Cardiac muscle cell (in vitro differentiated cells and primary cell): Measurements from ENCODE around the gene CNN1. TPM values are rescaled to one million over a fixed set of nuclear protein-coding genes. Genes with fewer than 3 reads are reported as not detected.

Experiments used
- DNase-seq, 2 donors: peaks; one replicate each; pipeline versions ENCODE4 v3.0.0 to v3.0.0-alpha.2; 2010 to 2017; ENCODE audit warnings: low read depth in 1 of 2, low spot score in 1 of 2
- H3K27ac ChIP-seq: fragments of 200-600 bp; sonication (generic); 2 replicates; pipeline ENCODE4 v1.5.1; 2016
- H3K27me3 ChIP-seq: fragments of 200-600 bp; sonication (generic); 2 replicates; pipeline ENCODE4 v1.6.0; 2016; ENCODE audit warnings: control low read depth
- H3K36me3 ChIP-seq: fragments of 200-600 bp; sonication (generic); 2 replicates; pipeline ENCODE4 v1.5.1; 2016; ENCODE audit warnings: control low read depth
- H3K4me1 ChIP-seq: fragments of 200-600 bp; sonication (generic); 2 replicates; pipeline ENCODE4 v1.8.1; 2017; ENCODE audit warnings: low read depth, mild to moderate bottlenecking, mixed run types
- H3K4me3 ChIP-seq: fragments of 200-600 bp; sonication (generic); 2 replicates; pipeline ENCODE4 v1.5.1; 2016; ENCODE audit warnings: mild to moderate bottlenecking
- H3K9me3 ChIP-seq: fragments of 200-600 bp; sonication (generic); 2 replicates; pipeline ENCODE4 v1.5.1; 2017; ENCODE audit warnings: low read depth, mild to moderate bottlenecking, control low read depth
- CTCF ChIP-seq: IDR thresholded peaks from 2 replicates; pipeline ENCODE4 v1.5.1; 2012; ENCODE audit warnings: low read depth, mild to moderate bottlenecking, low read length
- polyA plus RNA-seq: library from polyadenylated mRNA; unstranded; fragments of >200 nt; fragmentation: Nextera tagmentation; extraction: Ambion mirVana; gene quantifications from 2 replicates; pipeline ENCODE4 v1.2.1, GENCODE V29; 2016
- total RNA-seq: library from RNA; depleted of rRNA; stranded (reverse); fragments of >200 nt; gene quantifications from 2 replicates; pipeline ENCODE4 v1.2.3, GENCODE V29; 2016

The CNN1 gene
- total and polyA plus RNA-seq, 2 experiments from 2014 or later = 288 to 388 TPM

GRCh38 chr19:11586331-11586730 lies 47.7 kb downstream of the CNN1 start:
- DNase-seq = no peak
- no peaks in the 10 kb centered on the region for H3K27me3 ChIP-seq
- no peak for TF ChIP-seq CTCF
- no peaks in the 10 kb centered on the region for H3K4me1 ChIP-seq
- H3K4me3 ChIP-seq = no peak overlapping the region
- H3K27ac ChIP-seq = no peak overlapping the region
- H3K9me3 ChIP-seq = no peaks in the 10 kb centered on the region
- no peaks in the 10 kb centered on the region for H3K36me3 ChIP-seq

- Histone ChIP-seq H3K4me3 (no peak overlapping the region), H3K36me3 (no peaks in the 10 kb centered on the region), H3K4me1 (no peaks in the 10 kb centered on the region), H3K27ac (no peak overlapping the region), H3K27me3 (no peaks in the 10 kb centered on the region), H3K9me3 (no peaks in the 10 kb centered on the region)
- peak; percentile 73 to 78 for DNase-seq
- TF ChIP-seq CTCF = peak; percentile 88
Measured at GRCh38 chr19:11587302-11587974, 48.8 kb downstream of the CNN1 start.

- no peaks in the 10 kb centered on the region for H3K36me3 ChIP-seq
- H3K27ac ChIP-seq = no peak overlapping the region
- no peak for DNase-seq
- H3K9me3 ChIP-seq = no peaks in the 10 kb centered on the region
- TF ChIP-seq CTCF = no peak
- H3K4me1 ChIP-seq = no peaks in the 10 kb centered on the region
- H3K4me3 ChIP-seq = no peak overlapping the region
- H3K27me3 ChIP-seq = no peaks in the 10 kb centered on the region
Measured at GRCh38 chr19:11587975-11588631, 49.5 kb downstream of the CNN1 start.

- Histone ChIP-seq H3K9me3 (no peaks in the 10 kb centered on the region), H3K4me3 (no peak overlapping the region), H3K27me3 (no peaks in the 10 kb centered on the region), H3K36me3 (no peaks in the 10 kb centered on the region), H3K27ac (no peak overlapping the region), H3K4me1 (peaks cover 6% of the 10 kb centered on the region)
- no peak for TF ChIP-seq CTCF
- DNase-seq = no peak
Measured at GRCh38 chr19:11594084-11594483, 55.4 kb downstream of the CNN1 start.

GRCh38 chr19:11596156-11596555 lies 57.5 kb downstream of the CNN1 start:
- no peak for DNase-seq
- Histone ChIP-seq H3K27ac (no peak overlapping the region), H3K4me3 (no peak overlapping the region), H3K27me3 (no peaks in the 10 kb centered on the region), H3K9me3 (no peaks in the 10 kb centered on the region), H3K4me1 (peaks cover 6% of the 10 kb centered on the region), H3K36me3 (no peaks in the 10 kb centered on the region)
- TF ChIP-seq CTCF = no peak
